ENCODE data around the gene DPM2.

GRCh38 chr9:127890053-127890452, 47.6 kb downstream of the DPM2 start:
- TF ChIP-seq CTCF (IDR thresholded peaks at IDR 0.05): no peak
- TF ChIP-seq POLR2A (IDR thresholded peaks at IDR 0.05): no peak
